A549 (cell line): ENCODE measurements around the gene DOCK9. TPM values are rescaled to one million over a fixed set of nuclear protein-coding genes. Genes with fewer than 3 reads are reported as not detected.
"Not testable (repeated sequence)": the region's sequence is repeated elsewhere in the genome, so short reads cannot be mapped to it uniquely, and the experiment has no call there.

Experiments used
- ATAC-seq, 2 experiments: fragments of 200-7000 bp in 1 of 2; fragments of >200 bp in 1 of 2; cut with Nextera tagmentation in 1 of 2; cut with Tn5 transposase in 1 of 2; 3 replicates each; pipeline versions ENCODE4 v1.8.0 to v1.9.1; 2018 to 2020; ENCODE audit warnings: mild to moderate bottlenecking in 1 of 2, moderate library complexity in 1 of 2
- CTCF ChIA-PET: fragments of 300-600 bp; sonication (Branson Sonifier 250); formaldehyde crosslinking; extraction: SDS; loops from one replicate; lab custom pipeline; 2021; ENCODE audit warnings: antibody characterized with exemption, inconsistent platforms; lab: Yijun Ruan, JAX
- POLR2A ChIA-PET: fragments of 350-600 bp; formaldehyde crosslinking; extraction: SDS; loops from one replicate; lab custom pipeline; 2021; ENCODE audit warnings: antibody characterized with exemption, inconsistent platforms; lab: Yijun Ruan, JAX
- DNase-seq, 2 experiments: peaks; one replicate each; pipeline versions ENCODE4 v3.0.0 to v3.0.0-alpha.2; 2011 to 2016; ENCODE audit warnings: low read depth in 1 of 2, low spot score in 1 of 2
- FAIRE-seq: peaks from 2 replicates; lab custom pipeline; 2011; peaks lifted over from hg19 to GRCh38; lab: Jason Lieb, UNC
- H3K27ac ChIP-seq, 2 experiments: fragments of >200 bp; sonication (Bioruptor Twin); formaldehyde crosslinking; 3 replicates each; pipeline ENCODE4 v1.5.1; 2016 to 2017
- H3K4me1 ChIP-seq: fragments of >200 bp; sonication (Bioruptor Twin); formaldehyde crosslinking; 3 replicates; pipeline ENCODE4 v1.6.1; 2016
- H3K4me2 ChIP-seq: fragments of >200 bp; sonication (Bioruptor Twin); formaldehyde crosslinking; 3 replicates; pipeline ENCODE4 v1.6.1; 2016
- H3K4me3 ChIP-seq: fragments of >200 bp; sonication (Bioruptor Twin); formaldehyde crosslinking; 3 replicates; pipeline ENCODE4 v1.5.1; 2016
- H3K9me3 ChIP-seq: fragments of >200 bp; sonication (Bioruptor Twin); formaldehyde crosslinking; 3 replicates; pipeline ENCODE4 v1.6.1; 2016
- BCL3 ChIP-seq: fragments of >200 bp; sonication (Bioruptor Twin); formaldehyde crosslinking; IDR thresholded peaks from 3 replicates; pipeline ENCODE4 v1.6.1; 2016
- CTCF ChIP-seq: fragments of >200 bp; sonication (Bioruptor Twin); formaldehyde crosslinking; IDR thresholded peaks from 3 replicates; pipeline ENCODE4 v1.5.1; 2016
- EHMT2 ChIP-seq: fragments of 200-600 bp; sonication (generic); IDR thresholded peaks from 2 replicates; pipeline ENCODE4 v1.6.1; 2016; ENCODE audit warnings: antibody characterized with exemption, low read depth, mild to moderate bottlenecking, moderate library complexity
- ELK1 ChIP-seq: fragments of 150-350 bp; IDR thresholded peaks from 2 replicates; pipeline ENCODE4 v1.6.1; 2014; ENCODE audit warnings: low read depth, mild to moderate bottlenecking, low read length
- EP300 ChIP-seq, 2 experiments: fragments of >200 bp; sonication (Bioruptor Twin); formaldehyde crosslinking; IDR thresholded peaks; 2 replicates in 1 of 2; 3 replicates in 1 of 2; pipeline ENCODE4 v1.6.1; 2016 to 2017
- ESRRA ChIP-seq: fragments of 150-350 bp; IDR thresholded peaks from 2 replicates; pipeline ENCODE4 v1.6.1; 2014; ENCODE audit warnings: mild to moderate bottlenecking, low read length, borderline replicate concordance
- HMGXB4 ChIP-seq: fragments of 250-450 bp; sonication (Bioruptor Pico); IDR thresholded peaks from 2 replicates; pipeline ENCODE4 v1.5.0; 2021; ENCODE audit warnings: mild to moderate bottlenecking, moderate library complexity, borderline replicate concordance
- HOXB5 ChIP-seq: fragments of 250-450 bp; sonication (Bioruptor Pico); IDR thresholded peaks from 2 replicates; pipeline ENCODE4 v1.5.0; 2020; ENCODE audit warnings: mild to moderate bottlenecking, moderate library complexity
- MAFK ChIP-seq: fragments of 450-650 bp; IDR thresholded peaks from 2 replicates; pipeline ENCODE4 v1.6.1; 2014; ENCODE audit not compliant: partially characterized antibody
- MAZ ChIP-seq: fragments of 150-350 bp; IDR thresholded peaks from 2 replicates; pipeline ENCODE4 v1.6.1; 2014; ENCODE audit warnings: antibody characterized with exemption, low read depth, low read length, borderline replicate concordance
- MYC ChIP-seq: IDR thresholded peaks from 2 replicates; pipeline ENCODE4 v1.6.1; 2012; ENCODE audit warnings: mild to moderate bottlenecking, inconsistent platforms, low read length, improper control_type of control experiment, borderline replicate concordance
- NFE2L2 ChIP-seq: fragments of 150-350 bp; conservative IDR thresholded peaks from 2 replicates; pipeline ENCODE4 v1.6.1; 2014; ENCODE audit warnings: low read length
- NR3C1 ChIP-seq: fragments of >200 bp; sonication (Bioruptor Twin); formaldehyde crosslinking; IDR thresholded peaks from 3 replicates; pipeline ENCODE4 v1.6.1; 2017
- POLR2A ChIP-seq: IDR thresholded peaks from 2 replicates; pipeline ENCODE4 v1.6.1; 2012; ENCODE audit warnings: mild to moderate bottlenecking, low read length
- POLR2AphosphoS2 ChIP-seq: conservative IDR thresholded peaks from 2 replicates; pipeline ENCODE4 v1.6.1; 2012; ENCODE audit warnings: low read length, improper control_type of control experiment, inconsistent platforms
- RCOR1 ChIP-seq: fragments of 150-350 bp; IDR thresholded peaks from 2 replicates; pipeline ENCODE4 v1.6.1; 2014; ENCODE audit warnings: antibody characterized with exemption, low read length, low read depth
- RNF2 ChIP-seq: fragments of 200-600 bp; sonication (generic); IDR thresholded peaks from 2 replicates; pipeline ENCODE4 v1.6.1; 2016; ENCODE audit warnings: low read depth, mild to moderate bottlenecking, antibody characterized with exemption, moderate library complexity, borderline replicate concordance
- SREBF2 ChIP-seq: fragments of 450-650 bp; IDR thresholded peaks from 2 replicates; pipeline ENCODE4 v1.6.1; 2014; ENCODE audit warnings: mild to moderate bottlenecking, moderate library complexity
- TFCP2L1 ChIP-seq: fragments of 250-450 bp; sonication (Bioruptor Pico); IDR thresholded peaks from 2 replicates; pipeline ENCODE4 v1.5.0; 2021; ENCODE audit warnings: mild to moderate bottlenecking
- WGBS: methylation state at CpG from one replicate; pipeline ENCODE4 v1.1.6; 2017; ENCODE audit errors: missing lambda C conversion rate; 5-methylcytosine and 5-hydroxymethylcytosine counted together
- polyA plus RNA-seq, 4 experiments: library from polyadenylated mRNA; depleted of rRNA in 3 of 4; stranded (reverse); fragments of >200 nt; fragmentation: RNase III in 1 of 4; extraction: RNeasy Plus Mini Kit Qiagen cat#74134 plus additional on column Dnase treatment in 1 of 4; gene quantifications; 2 replicates in 3 of 4; 3 replicates in 1 of 4; pipeline ENCODE4 v1.2.3, GENCODE V29; 2011 to 2017

DOCK9 gene
- polyA plus RNA-seq, 2 of the 4 experiments (the other 2 are of a cell fraction), result 34.0 to 43.9 TPM

GRCh38 chr13:98813993-98814392 lies 163.9 kb downstream of the DOCK9 start:
- 39% methylated on average over 3 of the region's 3 CpGs for WGBS
- FAIRE-seq (no peak), ATAC-seq (no peak), DNase-seq (no peak)
- ChIA-PET POLR2A (no interaction called here), CTCF (no interaction called here)
- Histone ChIP-seq H3K4me2 (no peak overlapping the region), H3K4me3 (no peak overlapping the region), H3K27ac (no peak overlapping the region), H3K4me1 (peaks cover 3% of the 10 kb centered on the region; the same call in 1 of the 3 replicates), H3K9me3 (no peaks in the 10 kb centered on the region)
- no peak for TF ChIP-seq HOXB5 (CRISPR knock-in tag)

- H3K4me2 ChIP-seq, ATAC-seq, POLR2A ChIA-PET, CTCF ChIA-PET, DNase-seq, H3K27ac ChIP-seq, H3K9me3 ChIP-seq, H3K4me3 ChIP-seq, H3K4me1 ChIP-seq: not testable (repeated sequence)
- 67% methylated on average over 2 of the region's 5 CpGs for WGBS
- FAIRE-seq, result peak; percentile 78
Measured at GRCh38 chr13:98812186-98812790, 165.6 kb downstream of the DOCK9 start.

- no peaks in the 10 kb centered on the region for H3K9me3 ChIP-seq
- FAIRE-seq, result no peak
- 80% methylated on average over 1 of the region's 1 CpG for WGBS
Measured at GRCh38 chr13:98810746-98811145, 167.1 kb downstream of the DOCK9 start.

More at GRCh38 chr13:98810746-98811145, 167.1 kb downstream of the DOCK9 start:
- peaks cover 3% of the 10 kb centered on the region; the same call in 1 of the 3 replicates for H3K4me1 ChIP-seq
- H3K4me2 ChIP-seq, result no peak overlapping the region
- TF ChIP-seq EP300 (IDR thresholded peaks at IDR 0.05) (no peak), ELK1 (no peak), MAFK (no peak), BCL3 (no peak), RNF2 (no peak), POLR2A (no peak), MAZ (no peak), ESRRA (no peak), NR3C1 (no peak), MYC (no peak), NFE2L2 (no peak), POLR2AphosphoS2 (no peak), TFCP2L1 (CRISPR knock-in tag) (no peak), RCOR1 (no peak), EHMT2 (no peak), SREBF2 (no peak), CTCF (no peak), HMGXB4 (CRISPR knock-in tag) (no peak)
- no peak overlapping the region for H3K27ac ChIP-seq
- H3K4me3 ChIP-seq, result no peak overlapping the region
- ChIA-PET POLR2A (no interaction called here), CTCF (no interaction called here)
- ATAC-seq (no peak), DNase-seq (no peak)
